Measurements from ENCODE around the gene SKAP1.

SKAP1 gene

GRCh38 chr17:48093341-48094045 lies 336.5 kb downstream of the SKAP1 start:
- Histone ChIP-seq H3K27me3 (ENCODE audit: insufficient read depth, low read length) (no peaks in the 10 kb centered on the region), H3K36me3 (ENCODE audit: insufficient read depth, low read length) (no peaks in the 10 kb centered on the region), H3K4me3 (ENCODE audit: low read depth, low read length) (no peak overlapping the region), H3K4me1 (ENCODE audit: control insufficient read depth, insufficient read depth, low read length, unreplicated experiment) (no peaks in the 10 kb centered on the region), H3K27ac (ENCODE audit: low read depth, low read length) (no peak overlapping the region), H3K79me2 (ENCODE audit: control insufficient read depth, insufficient read depth, low read length, unreplicated experiment) (peaks cover 79% of the 10 kb centered on the region), H2AFZ (ENCODE audit: low read length, unreplicated experiment) (no peak overlapping the region)

GRCh38 chr17:48084932-48085331 lies 345.1 kb downstream of the SKAP1 start:
- no peaks in the 10 kb centered on the region for H3K4me1 ChIP-seq (ENCODE audit: control insufficient read depth, insufficient read depth, low read length, unreplicated experiment)
- peaks cover 55% of the 10 kb centered on the region for H3K79me2 ChIP-seq (ENCODE audit: control insufficient read depth, insufficient read depth, low read length, unreplicated experiment)
- H2AFZ ChIP-seq (ENCODE audit: low read length, unreplicated experiment), result no peak overlapping the region
- no peak overlapping the region for H3K27ac ChIP-seq (ENCODE audit: low read depth, low read length)
- no peaks in the 10 kb centered on the region for H3K36me3 ChIP-seq (ENCODE audit: insufficient read depth, low read length)
- no peaks in the 10 kb centered on the region for H3K27me3 ChIP-seq (ENCODE audit: insufficient read depth, low read length)
- no peak overlapping the region for H3K4me3 ChIP-seq (ENCODE audit: low read depth, low read length)
